Astrocyte (in vitro differentiated cells and primary cell): ENCODE measurements around the gene NBEAL1.

Experiments
- CTCF ChIP-seq: IDR thresholded peaks from 2 replicates; pipeline ENCODE4 v1.5.1; 2011; ENCODE audit warnings: low read depth, mild to moderate bottlenecking, inconsistent platforms, low read length, moderate library complexity; ENCODE audit not compliant: insufficient read depth
- EZH2 ChIP-seq: IDR thresholded peaks from 2 replicates; pipeline ENCODE4 v1.6.1; 2012; ENCODE audit warnings: mild to moderate bottlenecking, low read length, inconsistent platforms; ENCODE audit not compliant: insufficient read depth

- TF ChIP-seq CTCF (no peak), EZH2 (no peak)
Observed at GRCh38 chr2:203242518-203242917, 227.8 kb downstream of the NBEAL1 start.
